Cardiac muscle cell (in vitro differentiated cells and primary cell): ENCODE measurements around the gene AP3B1. TPM values are rescaled to one million over a fixed set of nuclear protein-coding genes. Genes with fewer than 3 reads are reported as not detected.
A peak's percentile ranks its signal among the peaks of the same experiment; 100 is the strongest.

Experiments
- DNase-seq, 2 donors: peaks; one replicate each; pipeline versions ENCODE4 v3.0.0 to v3.0.0-alpha.2; 2010 to 2017; ENCODE audit warnings: low read depth in 1 of 2, low spot score in 1 of 2
- H3K27ac ChIP-seq: fragments of 200-600 bp; sonication (generic); 2 replicates; pipeline ENCODE4 v1.5.1; 2016
- H3K27me3 ChIP-seq: fragments of 200-600 bp; sonication (generic); 2 replicates; pipeline ENCODE4 v1.6.0; 2016; ENCODE audit warnings: control low read depth
- H3K36me3 ChIP-seq: fragments of 200-600 bp; sonication (generic); 2 replicates; pipeline ENCODE4 v1.5.1; 2016; ENCODE audit warnings: control low read depth
- H3K4me1 ChIP-seq: fragments of 200-600 bp; sonication (generic); 2 replicates; pipeline ENCODE4 v1.8.1; 2017; ENCODE audit warnings: low read depth, mild to moderate bottlenecking, mixed run types
- H3K4me3 ChIP-seq: fragments of 200-600 bp; sonication (generic); 2 replicates; pipeline ENCODE4 v1.5.1; 2016; ENCODE audit warnings: mild to moderate bottlenecking
- H3K9me3 ChIP-seq: fragments of 200-600 bp; sonication (generic); 2 replicates; pipeline ENCODE4 v1.5.1; 2017; ENCODE audit warnings: low read depth, mild to moderate bottlenecking, control low read depth
- polyA plus RNA-seq: library from polyadenylated mRNA; unstranded; fragments of >200 nt; fragmentation: Nextera tagmentation; extraction: Ambion mirVana; gene quantifications from 2 replicates; pipeline ENCODE4 v1.2.1, GENCODE V29; 2016
- total RNA-seq: library from RNA; depleted of rRNA; stranded (reverse); fragments of >200 nt; gene quantifications from 2 replicates; pipeline ENCODE4 v1.2.3, GENCODE V29; 2016
- TF ChIP-seq, protein P1 (sequence below): IDR thresholded peaks from 2 replicates; pipeline ENCODE4 v1.5.1; 2012; ENCODE audit warnings: low read depth, mild to moderate bottlenecking, low read length

AP3B1 gene
- total and polyA plus RNA-seq, 2 experiments from 2014 or later, result 32.2 to 35.3 TPM

DNA sequence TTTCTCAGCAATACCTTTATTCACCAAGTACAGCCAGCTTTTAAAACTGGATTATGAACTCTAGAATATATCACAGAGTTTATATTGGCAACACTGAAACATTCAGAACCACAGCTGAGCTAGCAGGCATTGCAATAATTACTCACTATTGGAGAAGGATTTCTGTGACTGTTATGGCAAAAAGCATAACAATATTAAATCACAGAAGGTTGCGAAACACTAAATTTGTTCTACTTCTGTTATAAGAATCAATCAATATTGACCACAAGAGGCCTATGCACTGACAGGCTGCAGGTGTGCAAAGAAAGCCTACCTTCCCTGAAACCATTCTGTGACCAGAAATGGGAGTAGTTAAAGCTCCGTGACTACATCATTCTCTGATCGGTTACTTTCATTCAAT, 59.2 kb downstream of the AP3B1 start:
- no peak for DNase-seq

DNA sequence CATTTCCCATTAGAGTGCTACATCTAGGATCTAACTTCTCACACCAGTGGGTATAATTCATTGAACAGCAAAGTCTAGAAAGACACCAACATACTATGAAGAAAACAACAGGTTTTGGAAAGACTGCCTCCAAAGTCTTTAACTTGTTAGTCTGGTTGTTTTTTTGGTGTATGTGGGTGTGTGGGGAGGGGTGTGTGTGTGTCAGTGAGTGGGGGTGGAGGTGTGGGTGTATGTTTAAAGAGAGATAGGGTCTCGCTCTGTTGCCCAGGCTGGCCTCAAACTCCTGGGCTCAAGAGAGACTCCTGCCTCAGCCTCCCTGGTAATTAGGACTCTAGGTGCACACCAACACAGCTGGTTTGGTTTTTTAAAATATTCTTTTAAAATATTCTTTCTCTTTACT, 59.7 kb downstream of the AP3B1 start:
- TF ChIP-seq, protein P1, sequence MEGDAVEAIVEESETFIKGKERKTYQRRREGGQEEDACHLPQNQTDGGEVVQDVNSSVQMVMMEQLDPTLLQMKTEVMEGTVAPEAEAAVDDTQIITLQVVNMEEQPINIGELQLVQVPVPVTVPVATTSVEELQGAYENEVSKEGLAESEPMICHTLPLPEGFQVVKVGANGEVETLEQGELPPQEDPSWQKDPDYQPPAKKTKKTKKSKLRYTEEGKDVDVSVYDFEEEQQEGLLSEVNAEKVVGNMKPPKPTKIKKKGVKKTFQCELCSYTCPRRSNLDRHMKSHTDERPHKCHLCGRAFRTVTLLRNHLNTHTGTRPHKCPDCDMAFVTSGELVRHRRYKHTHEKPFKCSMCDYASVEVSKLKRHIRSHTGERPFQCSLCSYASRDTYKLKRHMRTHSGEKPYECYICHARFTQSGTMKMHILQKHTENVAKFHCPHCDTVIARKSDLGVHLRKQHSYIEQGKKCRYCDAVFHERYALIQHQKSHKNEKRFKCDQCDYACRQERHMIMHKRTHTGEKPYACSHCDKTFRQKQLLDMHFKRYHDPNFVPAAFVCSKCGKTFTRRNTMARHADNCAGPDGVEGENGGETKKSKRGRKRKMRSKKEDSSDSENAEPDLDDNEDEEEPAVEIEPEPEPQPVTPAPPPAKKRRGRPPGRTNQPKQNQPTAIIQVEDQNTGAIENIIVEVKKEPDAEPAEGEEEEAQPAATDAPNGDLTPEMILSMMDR, result no peak
- no peak for DNase-seq
- no peaks in the 10 kb centered on the region for H3K36me3 ChIP-seq
- H3K9me3 ChIP-seq, result no peaks in the 10 kb centered on the region
- no peak overlapping the region for H3K27ac ChIP-seq
- no peaks in the 10 kb centered on the region for H3K27me3 ChIP-seq
- no peaks in the 10 kb centered on the region for H3K4me1 ChIP-seq
- H3K4me3 ChIP-seq, result no peak overlapping the region

More for the DNA sequence above, 59.2 kb downstream of the AP3B1 start:
- no peaks in the 10 kb centered on the region for H3K4me1 ChIP-seq
- H3K27ac ChIP-seq, result no peak overlapping the region
- no peak overlapping the region for H3K4me3 ChIP-seq
- H3K36me3 ChIP-seq, result no peaks in the 10 kb centered on the region
- no peaks in the 10 kb centered on the region for H3K27me3 ChIP-seq
- TF ChIP-seq, protein P1, result no peak
- no peaks in the 10 kb centered on the region for H3K9me3 ChIP-seq

DNA sequence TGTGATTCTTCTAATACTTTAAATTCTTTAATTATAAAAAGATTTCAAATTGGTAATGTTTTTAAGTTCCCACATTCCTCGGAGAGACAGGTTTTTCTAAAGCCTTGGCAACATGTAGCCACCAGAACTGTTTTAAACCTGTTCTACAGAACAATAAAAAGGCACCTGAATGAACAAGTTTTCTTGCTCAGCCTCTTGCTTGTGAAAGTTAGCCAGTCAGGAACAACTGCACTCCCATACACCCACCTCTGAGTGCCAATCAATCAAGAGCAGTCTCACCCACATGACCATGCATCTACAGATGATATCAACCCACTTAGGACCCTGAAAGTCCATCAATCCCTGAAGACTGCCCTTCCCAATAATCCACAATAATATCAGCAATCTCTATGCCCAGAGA, 62.3 kb downstream of the AP3B1 start:
- Histone ChIP-seq H3K4me1 (no peaks in the 10 kb centered on the region), H3K9me3 (no peaks in the 10 kb centered on the region)

GRCh38 chr5:78224358-78224757, 70.1 kb downstream of the AP3B1 start:
- TF ChIP-seq, protein P1, result no peak
- H3K27ac ChIP-seq, result no peak overlapping the region
- H3K4me3 ChIP-seq, result no peak overlapping the region
- no peaks in the 10 kb centered on the region for H3K9me3 ChIP-seq
- no peaks in the 10 kb centered on the region for H3K36me3 ChIP-seq
- no peaks in the 10 kb centered on the region for H3K27me3 ChIP-seq
- DNase-seq, result no peak
- H3K4me1 ChIP-seq, result no peaks in the 10 kb centered on the region

More for the DNA sequence above, 62.3 kb downstream of the AP3B1 start:
- no peak overlapping the region for H3K4me3 ChIP-seq
- no peak overlapping the region for H3K27ac ChIP-seq
- DNase-seq, result no peak
- H3K27me3 ChIP-seq, result no peaks in the 10 kb centered on the region
- no peaks in the 10 kb centered on the region for H3K36me3 ChIP-seq
- TF ChIP-seq, protein P1, result no peak

GRCh38 chr5:78221964-78222451, 72.5 kb downstream of the AP3B1 start:
- Histone ChIP-seq H3K36me3 (no peaks in the 10 kb centered on the region), H3K27me3 (no peaks in the 10 kb centered on the region), H3K4me1 (no peaks in the 10 kb centered on the region), H3K9me3 (no peaks in the 10 kb centered on the region), H3K4me3 (no peak overlapping the region), H3K27ac (no peak overlapping the region)
- TF ChIP-seq, protein P1, result peak; percentile 29
- peak in 1 of 2 donors; percentile 47 for DNase-seq
